Stimulated activated naive CD8-positive, alpha-beta T cell treated with anti-CD3 and anti-CD28 coated beads, Interleukin-15, amount 100 ng/mL, for 72 hours (primary cell): ENCODE data around the gene ACP5.

Experiments used
- ATAC-seq: fragments of 150-1000 bp; cut with Tn5 transposase; 2 replicates; pipeline ENCODE4 v1.10.0; 2021; ENCODE audit warnings: mild to moderate bottlenecking, moderate library complexity
- DNase-seq, 2 donors: peaks; one replicate each; pipeline ENCODE4 v3.0.0; 2021 to 2022
- H3K27ac Mint-ChIP-seq, 2 donors: one replicate each; pipeline ENCODE4 v1.8.0; 2022; ENCODE audit warnings: mild to moderate bottlenecking in 2 of 2, mixed read lengths in 2 of 2, moderate library complexity in 2 of 2
- H3K27me3 Mint-ChIP-seq: one replicate; pipeline ENCODE4 v1.8.0; 2022; ENCODE audit warnings: mixed read lengths
- H3K4me1 Mint-ChIP-seq: one replicate; pipeline ENCODE4 v1.8.0; 2022; ENCODE audit warnings: mild to moderate bottlenecking, mixed read lengths
- H3K4me3 Mint-ChIP-seq, 2 donors: one replicate each; pipeline ENCODE4 v1.8.0; 2022; ENCODE audit warnings: mild to moderate bottlenecking in 2 of 2, mixed read lengths in 2 of 2, moderate library complexity in 1 of 2
- H3K9me3 Mint-ChIP-seq, 2 donors: one replicate each; pipeline ENCODE4 v1.8.0; 2022; ENCODE audit warnings: mixed read lengths in 2 of 2

ACP5 gene

DNA sequence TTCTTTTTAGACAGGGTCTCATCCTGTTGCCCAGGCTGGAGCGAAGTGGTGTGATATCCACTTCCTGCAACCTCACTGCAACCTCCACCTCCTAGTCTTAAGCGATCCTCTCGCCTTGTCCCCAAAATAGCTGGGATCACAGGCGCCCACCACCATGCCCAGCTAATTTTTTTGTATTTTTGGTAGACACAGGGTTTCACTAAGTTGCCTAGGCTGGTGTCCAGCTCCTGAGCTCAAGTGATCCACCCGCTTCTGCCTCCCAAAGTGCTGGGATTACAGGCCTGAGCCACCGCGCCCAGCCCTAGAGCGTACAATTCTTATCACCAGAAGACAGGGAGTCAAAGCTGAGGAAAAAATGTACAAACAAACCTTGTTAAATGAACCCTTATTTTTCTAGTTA lies 13.9 kb downstream of the ACP5 start:
- Mint-ChIP-seq H3K4me1 (peaks cover 38% of the 10 kb centered on the region), H3K9me3 (no peaks in the 10 kb centered on the region), H3K27ac (no peak overlapping the region), H3K27me3 (no peaks in the 10 kb centered on the region), H3K4me3 (no peak overlapping the region)
- no peak for DNase-seq
- no peak for ATAC-seq

DNA sequence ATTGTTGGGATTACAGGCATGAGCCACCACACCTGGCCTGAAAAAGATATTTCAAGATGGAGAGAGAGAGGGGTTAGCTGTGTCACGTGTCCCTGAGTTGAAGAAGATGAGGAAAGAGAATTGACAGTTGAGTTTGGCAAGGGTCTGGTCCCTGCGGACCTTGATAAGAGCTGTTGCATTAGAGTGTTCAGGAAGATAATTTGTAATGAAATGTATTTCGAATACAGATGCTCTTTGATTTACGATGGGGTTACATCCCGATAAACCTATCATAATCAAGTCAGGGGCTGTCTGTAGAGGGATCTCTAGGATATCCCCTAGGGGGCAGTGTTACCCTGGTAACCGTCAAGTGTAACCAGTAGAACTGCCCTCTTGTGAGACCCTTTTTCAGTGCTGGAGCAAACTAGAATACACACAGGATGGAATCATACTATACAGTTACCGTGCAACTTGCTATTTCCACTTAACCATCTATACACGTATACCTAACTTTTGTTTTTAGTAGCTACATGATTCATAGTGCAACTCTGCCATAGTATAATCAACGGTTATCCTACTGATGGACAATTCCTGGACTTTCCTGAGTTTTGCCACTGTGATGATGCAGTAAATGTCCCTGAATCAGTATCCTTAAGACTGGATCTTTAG lies 16.9 kb downstream of the ACP5 start:
- ATAC-seq = peak; percentile 83
- H3K27ac Mint-ChIP-seq = peak overlapping the region; percentile 59 to 69

DNA sequence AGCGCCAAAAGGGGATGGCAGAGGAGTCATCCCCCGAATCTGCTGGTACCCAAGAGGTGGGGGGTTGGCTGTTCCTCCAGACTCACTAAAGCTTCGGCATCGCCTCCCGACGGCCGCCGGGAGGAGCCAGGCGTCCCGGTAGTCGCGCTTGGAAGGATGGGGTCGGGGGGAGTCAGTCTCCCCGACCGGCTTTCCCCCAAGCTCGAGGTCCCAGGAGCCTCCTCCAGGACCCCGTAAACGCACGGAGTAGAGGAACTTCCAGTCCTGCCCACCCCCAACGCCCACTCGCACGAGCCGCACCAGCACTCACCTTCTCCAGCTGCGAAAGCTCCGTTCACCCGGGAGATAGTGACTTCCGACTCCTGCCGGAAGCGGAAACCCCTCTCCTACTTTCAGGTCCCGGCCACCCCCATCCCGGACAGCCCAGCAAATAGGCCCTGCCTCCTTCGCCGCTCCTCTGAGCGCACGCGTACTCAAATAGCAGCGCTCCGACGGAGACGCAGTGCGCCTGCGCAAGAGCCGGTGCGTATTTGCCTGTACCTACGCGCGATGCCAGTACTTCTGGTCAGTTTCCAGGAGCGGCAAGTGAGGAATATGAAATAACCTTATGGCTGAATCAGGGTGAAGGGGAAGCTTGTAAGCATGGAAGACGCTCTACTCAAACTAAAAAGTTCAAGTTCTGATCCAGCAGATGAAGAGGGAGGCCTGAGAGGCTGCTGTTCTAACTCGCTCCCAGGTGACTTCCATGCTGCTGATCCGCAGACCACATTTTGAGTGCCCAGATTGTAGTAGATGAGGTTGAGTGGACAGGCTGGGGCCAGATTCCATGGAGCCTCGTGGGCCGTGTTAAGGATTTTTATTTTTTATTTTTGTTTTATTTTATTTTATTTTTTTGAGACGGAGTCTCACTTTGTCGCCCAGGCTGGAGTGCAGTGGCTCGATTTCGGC lies 18.3 kb downstream of the ACP5 start, which contains the start of gene ELOF1:
ELOF1 (minus strand) TSS at position 350 of the 948 bp plus-strand sequence. CDS start 4,883 bp downstream, outside the sequence.
- Mint-ChIP-seq H3K4me1 (peaks cover 58% of the 10 kb centered on the region), H3K4me3 (peak within 1 kb of the TSS; percentile 95 to 96), H3K27me3 (no peaks in the 10 kb centered on the region), H3K27ac (peak within 1 kb of the TSS; percentile 95), H3K9me3 (no peaks in the 10 kb centered on the region)
- DNase-seq (peak; percentile 94 to 97), ATAC-seq (peak; percentile 96)

More for the DNA sequence above, 16.9 kb downstream of the ACP5 start:
- peak; percentile 72 to 80 for DNase-seq
- Mint-ChIP-seq H3K9me3 (no peaks in the 10 kb centered on the region), H3K4me1 (peaks cover 51% of the 10 kb centered on the region), H3K4me3 (peak overlapping the region; percentile 95 to 96), H3K27me3 (no peaks in the 10 kb centered on the region)

DNA sequence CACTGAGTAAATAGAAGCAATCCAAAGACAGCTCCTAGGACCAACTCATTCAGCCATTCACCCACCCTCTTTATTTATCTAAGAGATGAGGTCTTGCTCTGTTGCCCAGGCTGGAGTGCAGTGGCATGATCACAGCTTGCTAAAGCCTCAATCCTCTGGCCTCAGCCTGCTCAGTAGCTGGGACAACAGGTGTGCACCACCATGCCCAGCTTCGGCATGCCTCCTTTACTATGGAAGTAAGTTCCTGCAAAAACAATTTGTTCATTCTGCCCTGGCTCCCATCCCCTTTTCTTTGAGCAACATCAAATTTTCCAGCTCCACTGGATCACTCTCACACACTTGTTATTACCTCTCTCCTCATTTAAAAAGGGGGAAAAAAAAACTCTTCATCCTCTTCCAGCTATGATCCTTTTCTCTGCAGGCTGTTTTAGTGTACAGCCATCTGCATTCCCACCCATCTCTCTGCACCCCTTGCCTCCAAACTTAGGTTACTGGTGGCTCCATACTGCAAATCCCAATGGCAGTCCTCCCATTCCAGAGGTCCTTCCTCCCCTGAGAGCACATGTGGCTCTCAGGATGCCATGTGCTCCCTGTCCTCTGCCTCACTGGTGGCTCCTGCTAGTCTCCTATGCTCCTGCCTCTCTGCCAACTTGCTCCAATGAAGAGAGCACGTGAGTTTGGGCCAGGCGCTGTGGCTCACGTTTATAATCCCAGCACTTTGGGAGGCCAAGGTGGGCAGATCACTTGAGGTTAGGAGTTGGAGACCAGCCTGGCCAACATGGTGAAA lies 20.6 kb downstream of the ACP5 start:
- Mint-ChIP-seq H3K4me3 (peak overlapping the region; percentile 20 to 46), H3K4me1 (peaks cover 56% of the 10 kb centered on the region), H3K9me3 (no peaks in the 10 kb centered on the region), H3K27ac (peak overlapping the region in 1 of 2 donors; percentile 56), H3K27me3 (no peaks in the 10 kb centered on the region)
- no peak for DNase-seq
- ATAC-seq = no peak

DNA sequence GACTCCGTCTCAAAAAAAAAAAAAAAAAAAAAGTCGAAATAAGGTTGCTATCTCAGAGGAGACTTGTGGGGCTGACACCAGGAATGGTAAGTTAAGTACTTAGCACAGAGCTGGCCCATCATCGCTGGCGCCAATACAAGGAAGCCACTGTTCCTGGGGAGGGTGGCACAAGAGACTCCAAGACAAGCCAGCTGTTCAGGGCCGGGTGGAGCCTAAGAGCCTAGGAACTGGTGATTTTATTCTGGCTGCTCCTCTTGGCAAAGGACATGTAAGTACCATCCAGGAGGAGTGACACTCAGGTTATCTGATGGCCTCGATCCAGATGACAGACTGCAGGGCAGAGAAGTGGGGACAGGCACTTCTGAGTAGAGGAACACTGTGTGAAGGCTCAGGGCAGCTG lies 22.2 kb downstream of the ACP5 start:
- ATAC-seq (no peak), DNase-seq (no peak)
- Mint-ChIP-seq H3K4me1 (peaks cover 48% of the 10 kb centered on the region), H3K27me3 (no peaks in the 10 kb centered on the region), H3K9me3 (no peaks in the 10 kb centered on the region), H3K27ac (peak overlapping the region; percentile 27 to 65), H3K4me3 (no peak overlapping the region)

DNA sequence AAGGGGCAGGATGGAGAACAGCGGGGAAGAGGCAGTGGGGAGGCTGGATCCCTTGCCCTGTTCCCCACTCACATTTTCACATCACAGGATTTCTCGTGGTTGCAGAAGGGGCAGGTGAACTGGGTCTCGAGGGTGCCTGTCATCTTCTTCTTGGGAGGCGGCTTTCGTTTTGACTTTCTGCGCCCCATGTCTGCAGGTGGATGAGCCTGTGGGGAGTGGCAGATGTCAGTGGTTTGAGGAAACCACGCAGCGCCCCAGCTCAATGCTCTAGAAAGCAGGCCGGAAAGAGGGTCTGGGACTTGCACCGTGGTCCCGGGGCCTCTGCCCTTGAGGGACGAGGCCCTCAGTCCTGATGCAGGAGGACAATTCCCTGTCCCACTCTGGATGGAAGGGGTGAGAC lies 23.3 kb downstream of the ACP5 start:
- no peak for DNase-seq
- Mint-ChIP-seq H3K27ac (no peak overlapping the region), H3K4me3 (no peak overlapping the region), H3K4me1 (peaks cover 42% of the 10 kb centered on the region), H3K27me3 (no peaks in the 10 kb centered on the region), H3K9me3 (no peaks in the 10 kb centered on the region)
- no peak for ATAC-seq

DNA sequence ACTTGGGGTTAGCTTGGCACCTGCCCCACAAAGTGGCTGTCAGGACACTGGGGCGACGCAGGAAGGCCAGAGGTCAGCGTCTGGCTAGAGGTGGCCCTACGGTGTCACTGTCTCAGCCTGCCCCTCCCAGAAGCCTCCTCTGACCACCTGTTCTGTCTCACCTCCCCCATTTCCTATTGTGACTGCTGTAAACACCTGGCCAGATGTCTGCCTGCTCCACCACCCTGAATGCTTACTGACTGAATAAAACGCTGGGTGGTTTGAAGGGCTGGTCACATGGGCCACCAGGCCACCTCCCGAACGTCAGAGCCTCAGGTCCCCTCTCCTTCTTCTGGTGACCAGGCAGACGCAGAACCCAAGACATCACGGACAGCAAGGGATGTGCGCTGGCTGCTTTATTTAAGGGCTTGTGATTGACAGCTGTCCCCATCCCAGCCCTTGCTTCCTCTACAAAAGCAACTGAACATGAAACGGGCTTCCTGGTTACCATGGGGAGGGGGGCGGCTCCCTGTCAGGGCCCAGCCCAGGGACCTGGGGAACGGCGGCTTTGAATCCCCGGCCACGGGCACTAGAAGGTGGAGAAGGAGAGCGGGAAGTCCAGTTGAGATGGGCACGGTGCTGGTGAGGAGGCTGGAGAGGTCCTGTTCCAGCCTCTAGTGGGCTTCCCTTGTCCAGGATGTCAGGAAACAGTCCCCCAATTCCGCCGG lies 24.6 kb downstream of the ACP5 start:
- Mint-ChIP-seq H3K4me3 (no peak overlapping the region), H3K9me3 (no peaks in the 10 kb centered on the region), H3K4me1 (peaks cover 31% of the 10 kb centered on the region), H3K27me3 (no peaks in the 10 kb centered on the region), H3K27ac (peak overlapping the region in 1 of 2 donors; percentile 86)
- no peak for DNase-seq
- ATAC-seq = no peak

DNA sequence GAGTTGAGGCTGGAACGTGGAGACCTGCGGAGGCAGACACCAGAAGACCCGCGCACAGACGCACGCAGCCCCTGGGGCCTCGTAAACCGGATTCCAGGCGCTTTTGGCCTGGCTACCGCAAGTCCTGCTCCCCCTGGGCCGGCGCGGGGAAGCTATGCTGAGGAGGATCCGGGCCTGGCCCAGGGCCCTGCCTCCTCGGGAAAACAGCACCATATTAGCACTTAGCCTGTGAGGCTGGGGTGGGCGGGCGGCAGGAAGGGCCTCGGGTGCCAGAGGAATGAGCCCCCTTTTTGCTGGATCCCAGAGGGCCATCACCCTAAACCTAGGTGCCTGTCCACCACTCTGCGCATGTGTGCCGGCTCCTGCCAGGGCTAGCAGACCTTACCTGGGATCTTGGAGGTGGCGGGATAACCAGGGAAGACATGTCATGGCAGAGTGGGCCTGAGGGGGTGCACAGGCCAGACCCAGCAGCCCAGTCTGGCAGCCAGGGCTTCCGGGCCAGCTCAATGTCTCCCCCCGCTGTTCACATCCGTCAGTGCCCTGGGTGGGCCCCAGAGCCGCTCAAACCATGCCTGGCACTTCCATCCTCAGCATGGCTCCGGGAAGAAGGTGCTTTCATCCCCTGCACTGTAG lies 25.7 kb downstream of the ACP5 start:
- ATAC-seq = peak; percentile 39
- H3K4me3 Mint-ChIP-seq = no peak overlapping the region
- no peak for DNase-seq
- H3K4me1 Mint-ChIP-seq = peaks cover 22% of the 10 kb centered on the region
- H3K27ac Mint-ChIP-seq = no peak overlapping the region
- H3K9me3 Mint-ChIP-seq = no peaks in the 10 kb centered on the region
- no peaks in the 10 kb centered on the region for H3K27me3 Mint-ChIP-seq

DNA sequence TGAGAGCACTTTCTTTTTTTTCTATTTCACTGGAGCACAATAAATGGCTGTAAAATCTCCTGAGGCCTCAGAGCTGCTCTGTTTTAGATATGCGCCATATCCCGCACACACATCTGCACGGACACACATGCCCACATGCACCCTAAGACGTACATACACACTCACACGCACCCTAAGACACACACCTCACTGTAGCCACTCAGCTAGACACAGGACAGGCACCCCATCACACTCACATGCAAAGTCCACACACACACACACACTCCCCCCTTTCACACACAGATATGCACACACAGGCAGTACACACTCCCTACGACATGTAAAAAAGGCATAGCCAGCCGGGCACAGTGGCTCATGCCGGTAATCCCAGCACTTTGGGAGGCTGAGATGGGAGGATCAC lies 27.2 kb downstream of the ACP5 start:
- ATAC-seq = no peak
- Mint-ChIP-seq H3K27ac (no peak overlapping the region), H3K4me1 (peaks cover 10% of the 10 kb centered on the region), H3K9me3 (no peaks in the 10 kb centered on the region), H3K27me3 (no peaks in the 10 kb centered on the region), H3K4me3 (no peak overlapping the region)
- no peak for DNase-seq

DNA sequence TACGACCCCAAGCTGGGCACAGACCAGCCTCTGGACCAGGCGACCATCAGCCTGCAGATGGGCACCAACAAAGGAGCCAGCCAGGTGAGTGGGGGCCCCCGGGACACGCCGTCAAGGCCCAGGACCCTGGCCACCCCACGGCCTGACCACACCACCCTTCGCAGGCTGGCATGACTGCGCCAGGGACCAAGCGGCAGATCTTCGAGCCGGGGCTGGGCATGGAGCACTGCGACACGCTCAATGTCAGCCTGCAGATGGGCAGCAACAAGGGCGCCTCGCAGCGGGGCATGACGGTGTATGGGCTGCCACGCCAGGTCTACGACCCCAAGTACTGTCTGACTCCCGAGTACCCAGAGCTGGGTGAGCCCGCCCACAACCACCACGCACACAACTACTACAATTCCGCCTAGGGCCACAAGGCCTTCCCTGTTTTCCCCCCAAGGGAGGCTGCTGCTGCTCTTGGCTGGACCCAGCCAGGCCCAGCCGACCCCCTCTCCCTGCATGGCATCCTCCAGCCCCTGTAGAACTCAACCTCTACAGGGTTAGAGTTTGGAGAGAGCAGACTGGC lies 28.0 kb downstream of the ACP5 start:
- H3K27ac Mint-ChIP-seq = peak overlapping the region in 1 of 2 donors; percentile 52
- ATAC-seq (no peak), DNase-seq (no peak)
- H3K27me3 Mint-ChIP-seq = no peaks in the 10 kb centered on the region
- H3K4me3 Mint-ChIP-seq = no peak overlapping the region
- peaks cover 7% of the 10 kb centered on the region for H3K4me1 Mint-ChIP-seq
- no peaks in the 10 kb centered on the region for H3K9me3 Mint-ChIP-seq

DNA sequence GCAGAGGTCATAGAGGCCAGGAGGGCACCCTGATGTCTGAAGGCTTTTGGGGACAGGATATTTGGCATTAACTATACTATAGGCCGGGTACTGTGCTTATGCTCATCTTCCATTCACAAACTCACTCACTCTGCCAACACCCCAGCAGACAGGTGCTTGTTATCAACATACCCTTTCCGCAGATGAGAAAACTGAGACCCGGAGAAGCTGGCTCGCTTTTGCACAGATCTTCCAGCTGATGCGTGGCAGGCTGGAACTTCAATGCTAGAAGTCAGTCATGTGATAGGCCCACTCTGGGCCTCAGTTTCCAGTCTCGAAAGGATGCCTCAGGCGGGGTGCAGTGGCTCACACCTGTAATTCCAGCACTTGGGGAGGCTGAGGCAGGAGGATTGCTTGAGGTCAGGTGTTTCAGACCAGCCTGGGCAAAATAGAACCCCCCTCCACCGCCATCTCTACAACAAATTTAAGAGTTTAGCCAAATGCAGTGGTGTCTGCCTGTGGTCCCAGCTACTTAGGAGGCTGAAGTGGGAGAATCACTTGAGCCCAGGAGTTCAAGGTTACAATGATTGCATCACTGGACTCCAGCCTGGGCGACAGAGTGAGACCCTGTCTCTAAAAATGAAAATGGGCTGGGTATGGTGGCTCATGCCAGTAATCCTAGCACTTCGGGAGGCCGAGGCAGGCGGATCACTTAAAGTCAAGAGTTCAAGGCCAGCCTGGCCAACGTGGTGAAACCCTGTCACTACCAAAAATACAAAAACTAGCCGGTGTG lies 29.3 kb downstream of the ACP5 start:
- Mint-ChIP-seq H3K9me3 (no peaks in the 10 kb centered on the region), H3K4me1 (no peaks in the 10 kb centered on the region), H3K4me3 (no peak overlapping the region), H3K27me3 (peaks cover 8% of the 10 kb centered on the region), H3K27ac (no peak overlapping the region)
- DNase-seq = no peak
- no peak for ATAC-seq

DNA sequence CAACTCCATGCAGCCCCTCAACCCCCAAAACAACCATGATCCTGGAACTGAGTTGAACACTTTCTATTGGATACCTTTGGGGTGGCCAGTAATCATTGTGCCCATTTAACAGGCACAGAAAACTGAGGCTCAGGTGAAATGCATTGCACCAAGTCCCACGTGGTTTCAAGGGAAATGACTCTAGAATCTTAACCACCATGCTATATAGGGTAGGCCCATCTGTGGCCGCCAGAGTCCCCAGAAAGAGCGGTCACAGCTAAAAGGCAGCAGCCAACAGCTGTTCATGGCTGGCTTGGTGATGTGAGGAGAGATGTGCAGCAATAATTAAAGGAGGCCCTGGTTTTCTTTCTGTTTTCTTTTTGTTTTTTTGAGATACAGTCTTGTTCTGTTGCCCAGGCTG lies 36.2 kb downstream of the ACP5 start:
- H3K9me3 Mint-ChIP-seq = no peaks in the 10 kb centered on the region
- ATAC-seq (no peak), DNase-seq (no peak)
- H3K27ac Mint-ChIP-seq = no peak overlapping the region
- no peak overlapping the region for H3K4me3 Mint-ChIP-seq
- peaks cover 19% of the 10 kb centered on the region for H3K4me1 Mint-ChIP-seq
- peaks cover 36% of the 10 kb centered on the region for H3K27me3 Mint-ChIP-seq

DNA sequence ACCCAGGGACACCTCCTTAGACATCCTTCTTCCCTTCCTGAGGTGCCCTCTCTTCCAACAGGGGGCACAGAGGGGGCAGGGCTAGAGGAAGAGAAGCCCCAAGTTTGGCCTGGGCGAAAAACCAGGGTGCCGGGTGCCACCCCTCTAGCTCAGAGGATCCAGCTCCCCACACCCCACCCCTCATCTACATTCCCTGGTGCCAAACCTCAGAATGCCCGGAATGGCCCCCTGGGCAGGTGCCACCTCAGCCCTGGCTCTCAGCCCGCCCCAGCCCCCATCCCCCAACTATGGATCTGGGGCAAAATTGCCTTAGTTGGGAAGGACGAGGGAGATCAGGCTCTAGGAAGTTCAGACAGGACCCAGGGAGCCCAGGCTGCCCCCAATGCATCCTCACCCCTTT lies 36.8 kb downstream of the ACP5 start:
- Mint-ChIP-seq H3K9me3 (no peaks in the 10 kb centered on the region), H3K4me1 (peaks cover 25% of the 10 kb centered on the region), H3K27ac (no peak overlapping the region), H3K4me3 (no peak overlapping the region), H3K27me3 (peaks cover 36% of the 10 kb centered on the region)
- DNase-seq (no peak), ATAC-seq (no peak)
